ENCODE results near the gene SYNE4. TPM values are rescaled to one million over a fixed set of nuclear protein-coding genes. Genes with fewer than 3 reads are reported as not detected.

The SYNE4 gene
- total RNA-seq, 1 experiment from 2014 or later: 0.14 TPM

DNA sequence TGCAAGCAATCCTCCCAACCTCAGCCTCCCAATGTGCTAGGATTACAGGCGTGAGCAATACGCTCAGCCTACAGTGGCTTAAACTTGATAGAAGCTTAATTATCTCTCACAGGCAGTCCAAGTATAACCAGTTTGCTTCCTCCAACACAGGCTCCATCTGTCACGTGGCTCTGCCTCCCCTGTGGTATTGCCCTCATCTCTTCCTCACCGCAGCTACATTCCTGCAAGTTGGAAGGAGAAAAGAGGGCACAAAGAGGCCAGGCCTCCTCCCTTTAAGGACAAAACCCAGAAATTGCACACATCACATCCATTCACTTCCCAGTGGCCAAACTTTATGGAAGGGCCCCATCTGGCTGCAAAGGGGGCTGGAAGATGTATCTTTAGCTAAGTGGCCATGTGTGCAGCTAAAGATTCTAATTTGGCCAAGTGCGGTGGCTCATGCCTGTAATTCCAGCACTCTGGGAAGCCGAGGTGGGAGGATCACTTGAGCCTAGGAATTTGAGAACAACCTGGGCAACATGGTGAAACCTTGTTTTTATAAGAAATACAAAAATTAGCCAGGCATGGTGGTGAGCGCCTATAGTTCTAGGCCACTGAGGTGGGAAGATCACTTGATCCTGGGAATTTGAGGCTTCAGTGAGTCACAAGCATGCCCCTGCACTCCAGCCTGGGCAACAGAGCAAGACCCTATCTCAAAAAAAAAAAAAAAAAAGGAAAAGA is 16.7 kb downstream of the SYNE4 start:
- TF ChIP-seq, protein P1, sequence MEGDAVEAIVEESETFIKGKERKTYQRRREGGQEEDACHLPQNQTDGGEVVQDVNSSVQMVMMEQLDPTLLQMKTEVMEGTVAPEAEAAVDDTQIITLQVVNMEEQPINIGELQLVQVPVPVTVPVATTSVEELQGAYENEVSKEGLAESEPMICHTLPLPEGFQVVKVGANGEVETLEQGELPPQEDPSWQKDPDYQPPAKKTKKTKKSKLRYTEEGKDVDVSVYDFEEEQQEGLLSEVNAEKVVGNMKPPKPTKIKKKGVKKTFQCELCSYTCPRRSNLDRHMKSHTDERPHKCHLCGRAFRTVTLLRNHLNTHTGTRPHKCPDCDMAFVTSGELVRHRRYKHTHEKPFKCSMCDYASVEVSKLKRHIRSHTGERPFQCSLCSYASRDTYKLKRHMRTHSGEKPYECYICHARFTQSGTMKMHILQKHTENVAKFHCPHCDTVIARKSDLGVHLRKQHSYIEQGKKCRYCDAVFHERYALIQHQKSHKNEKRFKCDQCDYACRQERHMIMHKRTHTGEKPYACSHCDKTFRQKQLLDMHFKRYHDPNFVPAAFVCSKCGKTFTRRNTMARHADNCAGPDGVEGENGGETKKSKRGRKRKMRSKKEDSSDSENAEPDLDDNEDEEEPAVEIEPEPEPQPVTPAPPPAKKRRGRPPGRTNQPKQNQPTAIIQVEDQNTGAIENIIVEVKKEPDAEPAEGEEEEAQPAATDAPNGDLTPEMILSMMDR (IDR thresholded peaks at IDR 0.05; ENCODE audit: unreplicated experiment): no peak
- Mint-ChIP-seq H3K27ac (ENCODE audit: low read depth, unreplicated experiment) (no peak overlapping the region), H3K27me3 (ENCODE audit: insufficient read depth, unreplicated experiment) (peaks cover 5% of the 10 kb centered on the region), H3K36me3 (ENCODE audit: insufficient read depth, unreplicated experiment) (peaks cover 12% of the 10 kb centered on the region), H3K4me3 (ENCODE audit: unreplicated experiment) (no peak overlapping the region), H3K9me3 (ENCODE audit: unreplicated experiment) (peaks cover 7% of the 10 kb centered on the region), H3K4me1 (ENCODE audit: insufficient read depth, unreplicated experiment) (peaks cover 14% of the 10 kb centered on the region)
- CTCF ChIA-PET: interaction anchor here (0.6 to 0.7 kb wide), 3 partner anchors 178 to 486 kb away, joined by 3 read pairs; no protein-coding TSS in a partner anchor
- POLR2A ChIA-PET: no interaction called here
- DNase-seq (ENCODE audit: unreplicated experiment): no peak
- no TSS peak for BruUV-seq (replicated peaks)
- intact Hi-C loops (cut with micrococcal nuclease): no loop called here

GRCh38 chr19:35990771-35991730 is 17.6 kb downstream of the SYNE4 start:
- no TSS peak for BruUV-seq (replicated peaks)
- peaks cover 12% of the 10 kb centered on the region for H3K36me3 Mint-ChIP-seq (ENCODE audit: insufficient read depth, unreplicated experiment)
- peaks cover 13% of the 10 kb centered on the region for H3K27me3 Mint-ChIP-seq (ENCODE audit: insufficient read depth, unreplicated experiment)
- no peak overlapping the region for H3K27ac Mint-ChIP-seq (ENCODE audit: low read depth, unreplicated experiment)
- TF ChIP-seq, protein P1 (IDR thresholded peaks at IDR 0.05; ENCODE audit: unreplicated experiment): no peak
- peaks cover 7% of the 10 kb centered on the region for H3K9me3 Mint-ChIP-seq (ENCODE audit: unreplicated experiment)
- ChIA-PET POLR2A (no interaction called here), CTCF (interaction anchor here (0.6 kb wide), 1 partner anchor 206 kb away, joined by 3 read pairs; no protein-coding TSS in a partner anchor)
- intact Hi-C loops (cut with micrococcal nuclease): no loop called here
- no peak overlapping the region for H3K4me3 Mint-ChIP-seq (ENCODE audit: unreplicated experiment)
- peaks cover 7% of the 10 kb centered on the region for H3K4me1 Mint-ChIP-seq (ENCODE audit: insufficient read depth, unreplicated experiment)
- DNase-seq (ENCODE audit: unreplicated experiment): no peak

- no TSS peak for BruUV-seq (replicated peaks)
- peaks cover 22% of the 10 kb centered on the region for H3K27me3 Mint-ChIP-seq (ENCODE audit: insufficient read depth, unreplicated experiment)
- H3K9me3 Mint-ChIP-seq (ENCODE audit: unreplicated experiment): peaks cover 7% of the 10 kb centered on the region
- H3K27ac Mint-ChIP-seq (ENCODE audit: low read depth, unreplicated experiment): no peak overlapping the region
- peaks cover 5% of the 10 kb centered on the region for H3K4me1 Mint-ChIP-seq (ENCODE audit: insufficient read depth, unreplicated experiment)
- no peak overlapping the region for H3K4me3 Mint-ChIP-seq (ENCODE audit: unreplicated experiment)
- H3K36me3 Mint-ChIP-seq (ENCODE audit: insufficient read depth, unreplicated experiment): peaks cover 5% of the 10 kb centered on the region
- POLR2A ChIA-PET: no interaction called here
- CTCF ChIA-PET: no interaction called here
- intact Hi-C loops (cut with micrococcal nuclease): no loop called here
- no peak for DNase-seq (ENCODE audit: unreplicated experiment)
- TF ChIP-seq, protein P1 (IDR thresholded peaks at IDR 0.05; ENCODE audit: unreplicated experiment): no peak
These were observed 18.5 kb downstream of the SYNE4 start for GRCh38 chr19:35990156-35990555.

DNA sequence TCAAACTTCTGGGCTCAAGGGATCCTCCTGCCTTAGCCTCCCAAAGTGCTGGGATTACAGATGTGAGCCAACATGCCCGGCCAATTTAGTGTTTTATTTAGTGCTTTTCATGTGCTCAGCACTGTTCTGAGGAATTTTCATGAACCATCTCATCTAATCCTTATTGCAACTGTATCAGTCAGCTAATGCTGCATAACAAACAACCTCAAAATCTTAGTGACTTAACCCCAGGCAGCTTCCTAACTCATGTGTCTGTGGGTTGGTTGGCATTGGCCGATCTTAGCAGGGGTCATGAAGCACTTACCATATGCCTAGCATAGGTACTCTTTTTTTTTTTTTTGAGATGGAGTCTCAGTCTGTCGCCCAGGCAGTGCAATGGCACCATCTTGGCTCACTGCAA is 19.8 kb downstream of the SYNE4 start:
- Mint-ChIP-seq H3K4me3 (ENCODE audit: unreplicated experiment) (no peak overlapping the region), H3K27me3 (ENCODE audit: insufficient read depth, unreplicated experiment) (peaks cover 35% of the 10 kb centered on the region), H3K36me3 (ENCODE audit: insufficient read depth, unreplicated experiment) (no peaks in the 10 kb centered on the region), H3K27ac (ENCODE audit: low read depth, unreplicated experiment) (no peak overlapping the region), H3K9me3 (ENCODE audit: unreplicated experiment) (peaks cover 7% of the 10 kb centered on the region), H3K4me1 (ENCODE audit: insufficient read depth, unreplicated experiment) (no peaks in the 10 kb centered on the region)
- ChIA-PET POLR2A (interaction anchor here (0.6 kb wide), 1 partner anchor 656 kb away, joined by 3 read pairs; no protein-coding TSS in a partner anchor), CTCF (no interaction called here)
- no TSS peak for BruUV-seq (replicated peaks)
- no peak for DNase-seq (ENCODE audit: unreplicated experiment)
- intact Hi-C loops (cut with micrococcal nuclease): no loop called here
- TF ChIP-seq, protein P1 (IDR thresholded peaks at IDR 0.05; ENCODE audit: unreplicated experiment): no peak
